ENCODE measurements around the gene CLDN20.
A peak's percentile ranks its signal among the peaks of the same experiment; 100 is the strongest.
"Not testable (repeated sequence)": the region's sequence is repeated elsewhere in the genome, so short reads cannot be mapped to it uniquely, and the experiment has no call there.

The CLDN20 gene

DNA sequence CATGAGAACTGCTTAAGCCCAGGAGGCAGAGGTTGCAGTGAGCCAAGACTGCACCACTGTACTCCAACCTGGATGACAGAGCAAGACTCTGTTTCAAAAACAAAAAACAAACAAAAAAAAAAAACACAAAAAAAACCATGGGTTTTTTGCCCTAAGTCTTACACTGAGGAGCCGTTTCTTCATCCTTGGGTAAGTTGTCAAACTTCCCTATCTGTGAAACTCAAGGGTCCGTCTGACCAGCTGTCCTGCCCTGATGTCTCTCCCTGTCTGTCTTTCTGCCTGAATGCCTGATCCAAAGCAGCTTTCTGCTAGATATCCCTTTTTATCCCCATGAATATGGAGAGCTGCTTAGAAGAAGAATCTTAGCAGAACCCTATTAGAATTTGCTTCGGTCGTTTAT is 41.3 kb upstream of the CLDN20 start:
- TF ChIP-seq, protein P1, sequence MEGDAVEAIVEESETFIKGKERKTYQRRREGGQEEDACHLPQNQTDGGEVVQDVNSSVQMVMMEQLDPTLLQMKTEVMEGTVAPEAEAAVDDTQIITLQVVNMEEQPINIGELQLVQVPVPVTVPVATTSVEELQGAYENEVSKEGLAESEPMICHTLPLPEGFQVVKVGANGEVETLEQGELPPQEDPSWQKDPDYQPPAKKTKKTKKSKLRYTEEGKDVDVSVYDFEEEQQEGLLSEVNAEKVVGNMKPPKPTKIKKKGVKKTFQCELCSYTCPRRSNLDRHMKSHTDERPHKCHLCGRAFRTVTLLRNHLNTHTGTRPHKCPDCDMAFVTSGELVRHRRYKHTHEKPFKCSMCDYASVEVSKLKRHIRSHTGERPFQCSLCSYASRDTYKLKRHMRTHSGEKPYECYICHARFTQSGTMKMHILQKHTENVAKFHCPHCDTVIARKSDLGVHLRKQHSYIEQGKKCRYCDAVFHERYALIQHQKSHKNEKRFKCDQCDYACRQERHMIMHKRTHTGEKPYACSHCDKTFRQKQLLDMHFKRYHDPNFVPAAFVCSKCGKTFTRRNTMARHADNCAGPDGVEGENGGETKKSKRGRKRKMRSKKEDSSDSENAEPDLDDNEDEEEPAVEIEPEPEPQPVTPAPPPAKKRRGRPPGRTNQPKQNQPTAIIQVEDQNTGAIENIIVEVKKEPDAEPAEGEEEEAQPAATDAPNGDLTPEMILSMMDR (IDR thresholded peaks at IDR 0.05; ENCODE audit: insufficient read depth, low read depth, low read length, missing control alignments), result no peak
- H3K4me3 ChIP-seq (ENCODE audit: low read length), result no peak overlapping the region
- DNase-seq (ENCODE audit: low read depth), result no peak

DNA sequence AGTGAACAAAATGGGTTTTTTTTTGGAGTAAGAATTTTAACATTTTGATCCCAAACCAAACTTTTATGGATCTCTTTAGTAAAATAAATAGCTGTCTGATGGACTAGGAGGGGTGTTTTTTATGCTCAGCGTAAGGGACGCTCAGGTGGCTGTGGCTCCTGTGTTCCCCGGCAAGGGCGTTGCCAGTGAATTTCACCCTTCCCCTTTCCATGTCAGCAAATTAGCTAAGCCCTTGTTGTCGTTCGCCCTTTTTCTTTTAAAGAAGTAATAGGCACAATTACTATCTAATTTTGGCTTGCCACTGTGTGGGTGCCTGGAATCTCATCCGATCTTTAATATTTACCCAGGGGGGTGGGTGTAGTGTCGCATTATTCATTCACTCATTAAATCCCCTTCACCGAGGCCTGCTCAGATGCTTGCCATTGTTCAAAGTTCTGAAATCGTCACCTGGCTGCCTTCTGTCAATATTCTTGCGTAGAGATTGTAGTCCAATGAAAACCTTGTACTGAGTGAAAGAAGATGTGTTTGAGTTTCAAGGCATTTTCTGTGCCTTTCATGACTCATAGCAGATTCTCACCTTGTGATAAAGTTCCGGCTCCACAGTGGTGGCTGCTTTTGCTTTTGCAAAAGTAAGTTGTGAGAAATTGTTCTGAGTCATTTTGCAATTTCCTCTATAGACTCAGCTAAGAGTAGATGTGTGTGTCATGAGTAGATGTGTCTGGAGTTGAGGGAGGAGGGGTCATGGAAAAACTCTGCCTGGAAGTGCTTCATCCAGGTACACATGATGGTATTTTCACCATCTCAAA is 40.0 kb upstream of the CLDN20 start:
- no peak overlapping the region for H3K4me3 ChIP-seq (ENCODE audit: low read length)
- TF ChIP-seq, protein P1 (IDR thresholded peaks at IDR 0.05; ENCODE audit: insufficient read depth, low read depth, low read length, missing control alignments), result no peak
- peak; percentile 97 for DNase-seq (ENCODE audit: low read depth)

DNA sequence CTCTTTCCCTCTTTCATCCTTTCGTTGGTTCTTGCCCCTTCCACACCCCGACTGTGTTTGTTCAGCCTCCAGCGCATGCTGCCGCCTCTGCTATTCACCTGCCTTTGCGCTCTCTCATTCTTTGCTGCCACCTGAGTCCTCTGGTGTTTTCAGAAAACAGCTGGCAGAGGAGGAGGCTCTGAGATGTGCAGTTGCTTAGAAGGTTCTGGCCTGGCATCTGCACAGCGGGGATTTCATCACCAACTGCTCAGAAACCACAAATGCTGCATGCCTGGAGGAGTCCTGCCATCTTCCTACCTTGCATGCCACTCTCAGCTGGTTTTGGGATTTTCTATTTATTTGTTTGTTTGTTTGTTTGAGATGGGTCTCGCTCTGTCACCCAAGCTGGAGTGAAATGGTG is 39.2 kb upstream of the CLDN20 start:
- H3K4me3 ChIP-seq (ENCODE audit: low read length), result no peak overlapping the region
- TF ChIP-seq, protein P1 (IDR thresholded peaks at IDR 0.05; ENCODE audit: insufficient read depth, low read depth, low read length, missing control alignments), result no peak
- peak; percentile 37 for DNase-seq (ENCODE audit: low read depth)

- TF ChIP-seq, protein P1 (IDR thresholded peaks at IDR 0.05; ENCODE audit: insufficient read depth, low read depth, low read length, missing control alignments), result no peak
- H3K4me3 ChIP-seq (ENCODE audit: low read length), result no peak overlapping the region
- no peak for DNase-seq (ENCODE audit: low read depth)
These were observed 36.8 kb upstream of the CLDN20 start for GRCh38 chr6:155227046-155227445.

- DNase-seq (ENCODE audit: low read depth), result no peak
- TF ChIP-seq, protein P1 (IDR thresholded peaks at IDR 0.05; ENCODE audit: insufficient read depth, low read depth, low read length, missing control alignments), result no peak
- H3K4me3 ChIP-seq (ENCODE audit: low read length), result no peak overlapping the region
These were observed 35.2 kb upstream of the CLDN20 start for GRCh38 chr6:155228546-155229166.

DNA sequence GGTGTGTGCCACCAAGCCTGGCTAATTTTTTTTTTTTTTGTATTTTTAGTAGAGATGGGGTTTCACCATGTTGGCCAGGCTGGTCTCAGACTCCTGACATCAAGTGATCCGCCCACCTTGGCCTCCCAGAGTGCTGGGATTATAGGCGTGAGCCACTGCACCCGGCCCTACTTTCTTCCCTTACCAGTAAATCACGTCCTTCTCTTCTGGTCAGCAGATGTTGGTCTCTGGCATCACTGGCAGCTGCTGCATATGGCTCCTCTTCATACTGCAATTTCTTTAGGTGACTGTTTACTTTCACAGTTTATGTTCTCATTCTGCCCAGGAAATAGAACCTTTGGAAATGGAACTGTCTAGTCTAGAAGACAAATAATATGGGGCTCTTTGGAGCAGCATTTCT is 32.8 kb upstream of the CLDN20 start:
- H3K4me3 ChIP-seq (ENCODE audit: low read length); DNase-seq (ENCODE audit: low read depth): not testable (repeated sequence)

DNA sequence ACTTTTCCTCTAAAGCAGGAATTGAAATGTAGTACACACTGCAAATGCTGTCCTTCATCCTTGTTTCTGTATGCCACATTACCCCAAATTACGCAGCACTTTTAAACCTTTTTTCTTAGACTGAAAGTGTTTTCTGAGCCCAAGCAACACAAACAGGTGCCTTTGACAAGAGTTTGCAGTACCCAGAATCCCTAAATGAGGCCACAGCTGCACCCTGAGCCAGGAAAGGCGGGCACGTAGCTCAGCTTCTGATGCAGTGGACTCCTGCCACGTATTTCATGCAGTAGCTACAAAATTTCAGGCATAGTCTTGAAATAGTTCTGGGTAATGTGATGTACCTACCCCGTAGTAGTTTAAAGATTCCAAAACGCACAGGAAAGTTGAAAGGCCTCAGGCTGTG is 31.0 kb upstream of the CLDN20 start:
- no peak overlapping the region for H3K4me3 ChIP-seq (ENCODE audit: low read length)
- no peak for DNase-seq (ENCODE audit: low read depth)
- TF ChIP-seq, protein P1 (IDR thresholded peaks at IDR 0.05; ENCODE audit: insufficient read depth, low read depth, low read length, missing control alignments), result no peak

All from epithelial cell of esophagus (primary cell).